Activated T-cell treated with anti-CD3 and anti-CD28 coated beads, Interleukin-2, amount 50 U/mL, for 24 hours (primary cell): Measurements from ENCODE around the gene CTSO.

Experiments
- DNase-seq: peaks from one replicate; pipeline ENCODE4 v3.0.0-alpha.2; 2020
- H3K27ac Mint-ChIP-seq: 2 replicates; pipeline ENCODE4 v1.8.0; 2020; ENCODE audit warnings: mild to moderate bottlenecking, mixed read lengths
- H3K27me3 Mint-ChIP-seq: 2 replicates; pipeline ENCODE4 v1.8.0; 2020; ENCODE audit warnings: mixed read lengths
- H3K36me3 Mint-ChIP-seq: 2 replicates; pipeline ENCODE4 v1.8.0; 2020; ENCODE audit warnings: low read depth, mixed read lengths
- H3K4me1 Mint-ChIP-seq: 2 replicates; pipeline ENCODE4 v1.8.0; 2020; ENCODE audit warnings: low read depth, mixed read lengths
- H3K4me3 Mint-ChIP-seq: 2 replicates; pipeline ENCODE4 v1.8.0; 2020; ENCODE audit warnings: mild to moderate bottlenecking, moderate library complexity, mixed read lengths
- H3K9me3 Mint-ChIP-seq: 2 replicates; pipeline ENCODE4 v1.8.0; 2020; ENCODE audit warnings: mixed read lengths

Gene CTSO

GRCh38 chr4:155879767-155880166 is 73.9 kb downstream of the CTSO start:
- Mint-ChIP-seq H3K4me3 (no peak overlapping the region), H3K27ac (no peak overlapping the region), H3K27me3 (no peaks in the 10 kb centered on the region), H3K4me1 (no peaks in the 10 kb centered on the region), H3K36me3 (no peaks in the 10 kb centered on the region), H3K9me3 (no peaks in the 10 kb centered on the region)
- DNase-seq = no peak

- Mint-ChIP-seq H3K4me1 (no peaks in the 10 kb centered on the region), H3K27ac (no peak overlapping the region), H3K36me3 (no peaks in the 10 kb centered on the region), H3K4me3 (no peak overlapping the region), H3K9me3 (peaks cover 2% of the 10 kb centered on the region), H3K27me3 (no peaks in the 10 kb centered on the region)
- no peak for DNase-seq
Observed at GRCh38 chr4:155878611-155879010, 75.1 kb downstream of the CTSO start.

- Mint-ChIP-seq H3K36me3 (no peaks in the 10 kb centered on the region), H3K27ac (no peak overlapping the region), H3K9me3 (peaks cover 2% of the 10 kb centered on the region), H3K4me3 (no peak overlapping the region), H3K27me3 (no peaks in the 10 kb centered on the region), H3K4me1 (no peaks in the 10 kb centered on the region)
- no peak for DNase-seq
Observed at GRCh38 chr4:155877971-155878370, 75.7 kb downstream of the CTSO start.

- no peaks in the 10 kb centered on the region for H3K36me3 Mint-ChIP-seq
- DNase-seq = no peak
- no peaks in the 10 kb centered on the region for H3K4me1 Mint-ChIP-seq
- peaks cover 2% of the 10 kb centered on the region for H3K9me3 Mint-ChIP-seq
- H3K4me3 Mint-ChIP-seq = no peak overlapping the region
- H3K27ac Mint-ChIP-seq = no peak overlapping the region
- H3K27me3 Mint-ChIP-seq = no peaks in the 10 kb centered on the region
Observed at GRCh38 chr4:155875878-155876277, 77.8 kb downstream of the CTSO start.
